OCI-LY7 (cell line): Measurements from ENCODE around the gene CERS6. TPM values are rescaled to one million over a fixed set of nuclear protein-coding genes. Genes with fewer than 3 reads are reported as not detected.

ENCODE experiments used
- BruUV-seq: library from RNA; stranded (reverse); fragments of 400-500 nt; replicated peaks from 2 replicates; lab custom pipeline; 2021; lab: Mats Ljungman, UMichigan
- CTCF ChIA-PET: fragments of 300-600 bp; sonication (Branson Sonifier 250); formaldehyde crosslinking; loops from one replicate; lab custom pipeline; 2022; ENCODE audit warnings: antibody characterized with exemption; ENCODE audit not compliant: unreplicated experiment; lab: Charles Lee
- POLR2A ChIA-PET: fragments of 300-600 bp; sonication (Branson Sonifier 250); formaldehyde crosslinking; loops from one replicate; lab custom pipeline; 2022; ENCODE audit warnings: antibody characterized with exemption; lab: Charles Lee
- DNase-seq: peaks from one replicate; pipeline ENCODE4 v3.0.0-alpha.2; 2015; ENCODE audit warnings: low spot score
- H2AFZ ChIP-seq: fragments of 200-600 bp; sonication (generic), shearing (Covaris generic); 2 replicates; pipeline ENCODE4 v1.6.1; 2014; ENCODE audit warnings: mild to moderate bottlenecking, antibody characterized with exemption, low read length, moderate library complexity
- H3K27ac ChIP-seq: fragments of 200-600 bp; sonication (generic); 2 replicates; pipeline ENCODE4 v1.5.1; 2014; ENCODE audit warnings: mixed run types, low read depth, mild to moderate bottlenecking, moderate library complexity, low read length, inconsistent platforms; ENCODE audit not compliant: poor library complexity, severe bottlenecking
- H3K36me3 ChIP-seq: fragments of 200-600 bp; sonication (generic); 2 replicates; pipeline ENCODE4 v1.6.1; 2014; ENCODE audit warnings: mild to moderate bottlenecking, antibody characterized with exemption, low read length, moderate library complexity, mixed read lengths; ENCODE audit not compliant: insufficient read depth
- H3K4me1 ChIP-seq: fragments of 200-600 bp; sonication (generic); 2 replicates; pipeline ENCODE4 v1.5.1; 2014; ENCODE audit warnings: mild to moderate bottlenecking, low read length; ENCODE audit not compliant: insufficient read depth, poor library complexity, severe bottlenecking
- H3K4me2 ChIP-seq: fragments of 200-600 bp; sonication (generic); 2 replicates; pipeline ENCODE4 v1.6.1; 2014; ENCODE audit warnings: mild to moderate bottlenecking, low read length
- H3K4me3 ChIP-seq: fragments of 200-600 bp; sonication (generic); 2 replicates; pipeline ENCODE4 v1.5.1; 2014; ENCODE audit warnings: mild to moderate bottlenecking, low read depth, low read length; ENCODE audit not compliant: poor library complexity, severe bottlenecking
- H3K79me2 ChIP-seq: fragments of 200-600 bp; sonication (generic); 2 replicates; pipeline ENCODE4 v1.6.1; 2016; ENCODE audit warnings: low read depth, mild to moderate bottlenecking, low read length, moderate library complexity, mixed read lengths; ENCODE audit not compliant: insufficient read depth
- H3K9me2 ChIP-seq: fragments of 200-600 bp; sonication (generic); 2 replicates; pipeline ENCODE4 v1.6.1; 2016; ENCODE audit warnings: mild to moderate bottlenecking, low read length, mixed read lengths; ENCODE audit not compliant: insufficient read depth
- H3K9me3 ChIP-seq: fragments of 200-600 bp; sonication (generic); 2 replicates; pipeline ENCODE4 v1.6.1; 2014; ENCODE audit warnings: mild to moderate bottlenecking, mixed run types, low read length, mixed read lengths
- H4K20me1 ChIP-seq: fragments of 200-600 bp; sonication (generic); 2 replicates; pipeline ENCODE4 v1.6.1; 2014; ENCODE audit warnings: mild to moderate bottlenecking, antibody characterized with exemption, low read length, moderate library complexity, mixed read lengths; ENCODE audit not compliant: insufficient read depth
- EZH2phosphoT487 ChIP-seq: fragments of 200-600 bp; sonication (generic); IDR thresholded peaks from 2 replicates; pipeline ENCODE4 v1.6.1; 2018; ENCODE audit warnings: low read depth, borderline replicate concordance, mild to moderate bottlenecking, mixed run types, antibody characterized with exemption, low read length, moderate library complexity, mixed read lengths
- intact Hi-C: fragments of 100-400 bp; cut with micrococcal nuclease; formaldehyde crosslinking; loops from one replicate; pipeline ENCODE4 v1.10.0; 2022; ENCODE audit not compliant: unreplicated experiment
- total RNA-seq, 2 experiments: library from RNA; depleted of rRNA in 1 of 2; stranded (reverse); fragments of >200 nt in 1 of 2; shearing (Covaris generic) in 1 of 2; gene quantifications; 2 replicates each; pipeline ENCODE4 v1.2.3, GENCODE V29; 2014 to 2022
- TF ChIP-seq, protein P1 (sequence below): fragments of 200-600 bp; sonication (generic); conservative IDR thresholded peaks from 2 replicates; pipeline ENCODE4 v1.5.1; 2014; ENCODE audit warnings: mild to moderate bottlenecking, antibody characterized with exemption, low read length, moderate library complexity, mixed read lengths

Gene CERS6
- total RNA-seq, 2 experiments from 2014 or later, result 0.04 TPM; not detected in 1

DNA sequence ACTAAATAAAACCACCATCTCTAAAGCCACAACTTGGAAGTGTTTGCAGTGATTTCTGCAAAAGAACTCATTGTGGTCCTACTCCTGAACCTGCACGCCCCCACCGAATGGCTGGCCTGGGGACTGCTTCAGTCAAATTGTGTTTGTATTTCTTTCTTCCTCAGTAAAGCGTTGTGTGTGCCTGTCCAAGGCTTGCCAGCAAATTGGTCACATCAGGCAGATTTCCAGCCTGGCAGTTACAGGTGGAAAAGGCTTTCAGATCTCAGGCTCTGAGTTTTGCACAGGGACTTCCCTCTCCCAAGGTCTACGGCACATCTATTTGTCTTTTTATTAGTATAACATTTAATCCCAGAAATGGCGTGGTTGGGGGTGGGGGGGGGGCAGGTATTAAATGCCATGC, 292.4 kb downstream of the CERS6 start:
- CTCF ChIA-PET, result no interaction called here

DNA sequence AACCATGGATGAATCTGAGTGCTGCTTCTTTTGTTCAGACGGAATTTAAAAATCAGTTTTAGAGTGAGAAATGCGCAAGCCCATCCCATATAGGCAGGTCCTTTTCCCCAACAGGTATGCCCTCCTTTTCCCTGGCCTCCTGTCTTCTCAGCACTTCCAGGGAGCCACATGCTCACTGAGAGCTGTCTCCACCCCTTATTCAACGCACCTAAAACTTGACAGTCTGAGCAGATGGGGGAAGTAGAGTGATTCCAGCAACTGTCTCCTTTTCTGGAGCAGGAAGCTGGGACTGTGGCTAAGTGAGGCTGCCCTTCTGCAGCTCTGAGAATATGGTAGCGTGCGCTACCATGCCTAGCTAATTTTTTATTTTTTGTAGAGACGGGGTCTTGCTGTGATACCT, 293.2 kb downstream of the CERS6 start:
- Histone ChIP-seq H3K9me2 (no peaks in the 10 kb centered on the region), H3K9me3 (no peaks in the 10 kb centered on the region), H3K4me1 (no peaks in the 10 kb centered on the region), H3K27ac (no peak overlapping the region), H3K36me3 (no peaks in the 10 kb centered on the region), H3K4me2 (no peak overlapping the region), H3K4me3 (no peak overlapping the region), H2AFZ (no peak overlapping the region), H3K79me2 (no peaks in the 10 kb centered on the region), H4K20me1 (no peaks in the 10 kb centered on the region)
- POLR2A ChIA-PET, result interaction anchor here (0.9 kb wide), 1 partner anchor 25 kb away, joined by 3 read pairs; no protein-coding TSS in a partner anchor
- intact Hi-C loops, result no loop called here
- no peak for DNase-seq
- TF ChIP-seq, protein P1, sequence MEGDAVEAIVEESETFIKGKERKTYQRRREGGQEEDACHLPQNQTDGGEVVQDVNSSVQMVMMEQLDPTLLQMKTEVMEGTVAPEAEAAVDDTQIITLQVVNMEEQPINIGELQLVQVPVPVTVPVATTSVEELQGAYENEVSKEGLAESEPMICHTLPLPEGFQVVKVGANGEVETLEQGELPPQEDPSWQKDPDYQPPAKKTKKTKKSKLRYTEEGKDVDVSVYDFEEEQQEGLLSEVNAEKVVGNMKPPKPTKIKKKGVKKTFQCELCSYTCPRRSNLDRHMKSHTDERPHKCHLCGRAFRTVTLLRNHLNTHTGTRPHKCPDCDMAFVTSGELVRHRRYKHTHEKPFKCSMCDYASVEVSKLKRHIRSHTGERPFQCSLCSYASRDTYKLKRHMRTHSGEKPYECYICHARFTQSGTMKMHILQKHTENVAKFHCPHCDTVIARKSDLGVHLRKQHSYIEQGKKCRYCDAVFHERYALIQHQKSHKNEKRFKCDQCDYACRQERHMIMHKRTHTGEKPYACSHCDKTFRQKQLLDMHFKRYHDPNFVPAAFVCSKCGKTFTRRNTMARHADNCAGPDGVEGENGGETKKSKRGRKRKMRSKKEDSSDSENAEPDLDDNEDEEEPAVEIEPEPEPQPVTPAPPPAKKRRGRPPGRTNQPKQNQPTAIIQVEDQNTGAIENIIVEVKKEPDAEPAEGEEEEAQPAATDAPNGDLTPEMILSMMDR, result no peak
- TF ChIP-seq EZH2phosphoT487, result no peak
- CTCF ChIA-PET, result no interaction called here
- no TSS peak for BruUV-seq

More for the DNA sequence above, 292.4 kb downstream of the CERS6 start:
- Histone ChIP-seq H3K4me1 (no peaks in the 10 kb centered on the region), H3K4me2 (no peak overlapping the region), H3K36me3 (no peaks in the 10 kb centered on the region), H3K79me2 (no peaks in the 10 kb centered on the region), H2AFZ (no peak overlapping the region), H4K20me1 (no peaks in the 10 kb centered on the region), H3K27ac (no peak overlapping the region), H3K9me3 (no peaks in the 10 kb centered on the region), H3K4me3 (no peak overlapping the region), H3K9me2 (no peaks in the 10 kb centered on the region)
- POLR2A ChIA-PET, result no interaction called here
- DNase-seq, result no peak
- TF ChIP-seq, protein P1, result no peak
- TF ChIP-seq EZH2phosphoT487, result no peak
- no TSS peak for BruUV-seq
- intact Hi-C loops, result no loop called here

DNA sequence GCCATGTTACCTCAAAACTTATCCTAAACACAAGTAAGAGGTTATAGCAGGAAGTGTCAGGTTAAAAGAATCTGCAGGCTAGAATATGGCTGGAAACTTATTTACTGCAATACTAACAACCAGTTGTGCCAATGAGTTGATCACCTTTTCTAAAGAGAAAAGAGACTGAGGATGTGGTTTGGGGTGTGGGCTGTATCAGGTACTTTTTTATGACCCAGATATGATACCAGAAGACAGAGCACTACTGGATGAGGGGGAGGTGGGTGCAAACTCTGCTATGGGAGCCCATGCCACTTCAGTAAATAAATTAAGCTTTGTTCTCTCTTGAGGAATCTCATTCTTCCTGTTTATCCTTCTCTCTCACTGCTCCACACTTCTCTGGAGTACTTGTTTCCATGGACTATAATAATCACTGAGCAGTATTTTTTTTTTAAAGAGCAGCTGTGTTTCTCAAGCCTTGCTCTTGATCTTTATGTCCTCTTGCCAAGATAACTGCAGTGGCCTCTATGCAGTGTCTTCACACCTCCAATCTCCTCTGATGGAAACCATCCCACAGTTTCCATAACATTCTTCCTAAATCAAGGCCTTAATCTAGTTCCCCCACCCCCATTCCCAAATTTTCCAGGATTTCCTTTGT, 295.1 kb downstream of the CERS6 start:
- Histone ChIP-seq H3K9me3 (no peaks in the 10 kb centered on the region), H3K27ac (no peak overlapping the region), H3K4me1 (no peaks in the 10 kb centered on the region), H2AFZ (no peak overlapping the region), H3K36me3 (no peaks in the 10 kb centered on the region), H3K4me2 (no peak overlapping the region), H3K9me2 (no peaks in the 10 kb centered on the region), H3K79me2 (no peaks in the 10 kb centered on the region), H4K20me1 (no peaks in the 10 kb centered on the region), H3K4me3 (no peak overlapping the region)
- intact Hi-C loops, result no loop called here
- POLR2A ChIA-PET, result interaction anchor here (0.6 kb wide), 1 partner anchor 10 kb away, joined by 3 read pairs; no protein-coding TSS in a partner anchor
- no peak for TF ChIP-seq EZH2phosphoT487
- TF ChIP-seq, protein P1, result no peak
- CTCF ChIA-PET, result no interaction called here
- no peak for DNase-seq
- BruUV-seq, result no TSS peak
